Ramos (cell line): ENCODE measurements around the gene DEAF1.

Experiments
- in situ Hi-C: fragments of 300-500 bp; cut with MboI; formaldehyde crosslinking; loops from one replicate; pipeline ENCODE4 v1.14.3; 2022; ENCODE audit warnings: low sequenced_read_pairs; ENCODE audit not compliant: unreplicated experiment

DEAF1 gene

GRCh38 chr11:687751-688150 lies 7.3 kb downstream of the DEAF1 start:
- in situ Hi-C loops: no loop called here

GRCh38 chr11:686451-687243 lies 8.4 kb downstream of the DEAF1 start:
- in situ Hi-C loops: no loop called here

- in situ Hi-C loops: no loop called here
Observed at GRCh38 chr11:680970-681369, 14.1 kb downstream of the DEAF1 start.

GRCh38 chr11:680476-680875 lies 14.5 kb downstream of the DEAF1 start:
- in situ Hi-C loops: no loop called here

GRCh38 chr11:679271-680207 lies 15.5 kb downstream of the DEAF1 start:
- in situ Hi-C loops: no loop called here

GRCh38 chr11:678297-678696 lies 16.7 kb downstream of the DEAF1 start:
- in situ Hi-C loops: no loop called here

GRCh38 chr11:674406-674805 lies 20.6 kb downstream of the DEAF1 start:
- in situ Hi-C loops: no loop called here

GRCh38 chr11:673866-674265 lies 21.2 kb downstream of the DEAF1 start:
- in situ Hi-C loops: no loop called here

GRCh38 chr11:665704-666281 lies 29.2 kb downstream of the DEAF1 start:
- in situ Hi-C loops: no loop called here

GRCh38 chr11:665062-665703 lies 29.8 kb downstream of the DEAF1 start:
- in situ Hi-C loops: no loop called here

- in situ Hi-C loops: no loop called here
Observed at GRCh38 chr11:662689-663274, 32.2 kb downstream of the DEAF1 start.

- in situ Hi-C loops: no loop called here
Observed at GRCh38 chr11:660681-661444, 34.2 kb downstream of the DEAF1 start.

- in situ Hi-C loops: no loop called here
Observed at GRCh38 chr11:660281-660680, 34.7 kb downstream of the DEAF1 start.

- in situ Hi-C loops: no loop called here
Observed at GRCh38 chr11:659532-660085, 35.4 kb downstream of the DEAF1 start.

- in situ Hi-C loops: no loop called here
Observed at GRCh38 chr11:657691-658126, 37.3 kb downstream of the DEAF1 start.

GRCh38 chr11:656866-657265 lies 38.2 kb downstream of the DEAF1 start:
- in situ Hi-C loops: no loop called here

GRCh38 chr11:656426-656825 lies 38.6 kb downstream of the DEAF1 start:
- in situ Hi-C loops: no loop called here

GRCh38 chr11:655036-655726 lies 39.8 kb downstream of the DEAF1 start:
- in situ Hi-C loops: no loop called here
